Breast epithelium (tissue), 3 donors: ENCODE results near the gene OPRD1.

Source experiments
- CTCF ChIP-seq, 3 donors: fragments of 450-650 bp; IDR thresholded peaks; one replicate each; pipeline ENCODE4 v1.5.1; 2016 to 2017; ENCODE audit warnings: antibody characterized with exemption in 3 of 3, mild to moderate bottlenecking in 3 of 3, moderate library complexity in 3 of 3
- POLR2A ChIP-seq: fragments of 450-650 bp; IDR thresholded peaks from one replicate; pipeline ENCODE4 v1.6.1; 2016; ENCODE audit warnings: antibody characterized with exemption, mild to moderate bottlenecking, moderate library complexity

- TF ChIP-seq CTCF (IDR thresholded peaks at IDR 0.05): no peak
- TF ChIP-seq POLR2A: no peak
These were observed 48.5 kb downstream of the OPRD1 start for GRCh38 chr1:28860332-28861073.
